ENCODE measurements around the gene GABPB2.

DNA sequence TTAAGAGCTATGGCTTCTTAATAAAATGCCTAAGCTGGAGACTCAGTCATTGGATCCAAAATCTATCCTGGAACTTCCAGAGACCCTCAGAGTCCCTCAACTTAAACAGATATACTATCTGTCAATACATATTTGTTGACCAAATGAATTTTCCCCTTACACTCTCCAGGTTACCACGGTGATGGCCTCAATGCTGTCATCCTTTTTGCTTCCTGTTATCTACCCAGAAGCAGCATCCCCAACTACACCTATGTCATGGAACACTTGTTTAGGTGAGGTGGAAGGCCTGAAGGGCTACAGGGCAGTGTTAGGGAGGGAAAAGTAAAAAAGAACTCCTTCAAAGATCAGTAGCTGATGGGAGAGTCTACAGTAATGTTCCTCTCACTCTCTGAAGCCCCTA is 27.4 kb upstream of the GABPB2 start:
- TF ChIP-seq, protein P1, sequence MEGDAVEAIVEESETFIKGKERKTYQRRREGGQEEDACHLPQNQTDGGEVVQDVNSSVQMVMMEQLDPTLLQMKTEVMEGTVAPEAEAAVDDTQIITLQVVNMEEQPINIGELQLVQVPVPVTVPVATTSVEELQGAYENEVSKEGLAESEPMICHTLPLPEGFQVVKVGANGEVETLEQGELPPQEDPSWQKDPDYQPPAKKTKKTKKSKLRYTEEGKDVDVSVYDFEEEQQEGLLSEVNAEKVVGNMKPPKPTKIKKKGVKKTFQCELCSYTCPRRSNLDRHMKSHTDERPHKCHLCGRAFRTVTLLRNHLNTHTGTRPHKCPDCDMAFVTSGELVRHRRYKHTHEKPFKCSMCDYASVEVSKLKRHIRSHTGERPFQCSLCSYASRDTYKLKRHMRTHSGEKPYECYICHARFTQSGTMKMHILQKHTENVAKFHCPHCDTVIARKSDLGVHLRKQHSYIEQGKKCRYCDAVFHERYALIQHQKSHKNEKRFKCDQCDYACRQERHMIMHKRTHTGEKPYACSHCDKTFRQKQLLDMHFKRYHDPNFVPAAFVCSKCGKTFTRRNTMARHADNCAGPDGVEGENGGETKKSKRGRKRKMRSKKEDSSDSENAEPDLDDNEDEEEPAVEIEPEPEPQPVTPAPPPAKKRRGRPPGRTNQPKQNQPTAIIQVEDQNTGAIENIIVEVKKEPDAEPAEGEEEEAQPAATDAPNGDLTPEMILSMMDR (conservative IDR thresholded peaks at IDR 0.05; ENCODE audit: low read length): no peak
- TF ChIP-seq EZH2phosphoT487 (IDR thresholded peaks at IDR 0.05; ENCODE audit: borderline replicate concordance): no peak

Measured in Loucy (cell line).